Mucosa of descending colon (tissue), 3 donors: ENCODE data around the gene TBX1. TPM values are rescaled to one million over a fixed set of nuclear protein-coding genes. Genes with fewer than 3 reads are reported as not detected.
A peak's percentile ranks its signal among the peaks of the same experiment; 100 is the strongest.

Experiments used
- ATAC-seq: fragments of 200-7000 bp; cut with Tn5 transposase; one replicate; pipeline ENCODE4 v1.9.1; 2020; ENCODE audit warnings: mild to moderate bottlenecking, moderate library complexity
- DNase-seq, 3 donors: peaks; one replicate each; pipeline ENCODE4 v3.0.0-alpha.2; 2020
- H3K36me3 ChIP-seq: fragments of 200-600 bp; one replicate; pipeline ENCODE4 v1.8.0; 2021; ENCODE audit warnings: low read depth, mild to moderate bottlenecking
- H3K4me1 ChIP-seq: fragments of 200-600 bp; one replicate; pipeline ENCODE4 v1.8.0; 2021; ENCODE audit warnings: low read depth, mild to moderate bottlenecking
- H3K4me3 ChIP-seq: fragments of 200-600 bp; one replicate; pipeline ENCODE4 v1.8.0; 2021; ENCODE audit warnings: mild to moderate bottlenecking
- H3K9me3 ChIP-seq: fragments of 200-600 bp; one replicate; pipeline ENCODE4 v1.8.0; 2021; ENCODE audit warnings: mild to moderate bottlenecking
- CTCF ChIP-seq: fragments of 200-600 bp; IDR thresholded peaks from one replicate; pipeline ENCODE4 v1.8.0; 2022; ENCODE audit warnings: antibody characterized with exemption, mild to moderate bottlenecking
- intact Hi-C, 2 donors: fragments of 100-400 bp; cut with DNase I in 1 of 2; cut with micrococcal nuclease in 1 of 2; formaldehyde crosslinking; loops; one replicate each; pipeline versions ENCODE4 v1.11.0 to v1.11.1; 2022; cut with DNase I, micrococcal nuclease
- long read RNA-seq, 2 donors: library from polyadenylated mRNA; unstranded; transcript quantifications; one replicate each; pipeline ENCODE4 v2.0.0, GENCODE V29; 2019 to 2021
- total RNA-seq, 3 donors: library from RNA; stranded (reverse); fragmentation: NEBNext Ultra II Directional in 2 of 3; extraction: Animal tissue kit (Norgen Biotek cat#: 25700) in 2 of 3; gene quantifications; one replicate each; pipeline versions ENCODE4 v1.2.1 to v1.2.4, GENCODE V29; 2021 to 2023
- donor health status: DM: no; HTN: no; CAD: no; lungs with moderate emphysema.
- donor health status: DM: no; HTN: no; CAD: no.
- donor health status: DM: no; HTN: yes; CAD: no.

TBX1 gene
- 1 to 10 TPM in 2 of 3 donors, under 1 TPM in 1; 0.90 to 4.1 (median 2.9) TPM for total RNA-seq
- long read RNA-seq, donor 1, partial matches to known transcripts: 1 of 3 reads
- long read RNA-seq, donor 1, other reads (novel, unspliced or antisense): 1 of 3 reads
- long read RNA-seq, donor 2, partial matches to known transcripts: 0 of 1 reads
- long read RNA-seq, donor 2, other reads (novel, unspliced or antisense): 1 of 1 reads

DNA sequence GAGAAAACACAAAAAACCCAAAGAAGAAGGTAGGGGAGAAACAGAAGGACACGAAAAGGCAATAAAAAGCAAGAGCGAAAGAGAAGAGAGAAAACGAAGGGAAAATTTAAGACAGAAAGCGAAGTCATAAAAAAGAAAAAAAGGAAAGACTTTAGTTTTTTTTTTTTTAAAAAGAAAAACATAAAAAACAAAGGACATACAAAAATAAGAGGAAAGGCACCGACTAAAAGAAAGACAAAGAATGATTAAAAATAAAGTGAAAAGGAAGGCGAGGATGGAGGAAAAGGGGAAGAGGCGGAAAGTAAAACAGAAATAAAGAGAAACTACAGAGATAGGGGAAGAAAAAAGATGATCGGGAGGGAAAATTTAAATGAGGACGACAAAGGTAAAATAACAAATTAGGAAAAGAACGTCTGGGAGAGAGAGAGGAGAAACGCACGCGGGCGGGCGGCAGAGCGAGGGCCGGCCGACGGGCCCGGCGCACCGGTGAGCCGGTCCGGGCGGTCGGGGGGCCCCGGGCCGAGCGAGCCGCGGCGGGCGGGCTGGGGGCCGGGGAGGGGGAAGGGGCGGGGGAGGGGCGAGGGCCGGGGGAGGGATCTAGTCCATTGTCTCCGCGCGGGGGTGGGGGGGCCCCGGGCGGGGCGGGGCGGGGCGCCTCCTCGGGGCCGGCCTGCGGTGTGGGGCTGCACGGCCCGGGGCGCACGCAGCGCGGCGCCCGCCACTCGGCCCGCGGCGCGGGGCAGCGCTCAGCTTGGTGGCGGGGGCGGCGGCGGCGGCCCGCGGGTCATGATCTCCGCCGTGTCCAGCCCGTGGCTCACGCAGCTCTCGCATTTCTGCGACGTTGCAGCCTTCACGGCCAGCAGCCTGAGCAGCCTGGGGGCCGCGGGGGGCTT lies at the start of gene TBX1:
TSS of gene TBX1 (plus strand) at position 721 of the 893 bp plus-strand sequence. CDS start at position 787, 66 bp downstream.
- ATAC-seq: no peak
- intact Hi-C loops: no loop called here
- no peak for TF ChIP-seq CTCF
- Histone ChIP-seq H3K4me1 (peaks cover 9% of the 10 kb centered on the region), H3K36me3 (no peaks in the 10 kb centered on the region), H3K9me3 (no peaks in the 10 kb centered on the region), H3K4me3 (no peak within 1 kb of the TSS)
- DNase-seq: no peak

DNA sequence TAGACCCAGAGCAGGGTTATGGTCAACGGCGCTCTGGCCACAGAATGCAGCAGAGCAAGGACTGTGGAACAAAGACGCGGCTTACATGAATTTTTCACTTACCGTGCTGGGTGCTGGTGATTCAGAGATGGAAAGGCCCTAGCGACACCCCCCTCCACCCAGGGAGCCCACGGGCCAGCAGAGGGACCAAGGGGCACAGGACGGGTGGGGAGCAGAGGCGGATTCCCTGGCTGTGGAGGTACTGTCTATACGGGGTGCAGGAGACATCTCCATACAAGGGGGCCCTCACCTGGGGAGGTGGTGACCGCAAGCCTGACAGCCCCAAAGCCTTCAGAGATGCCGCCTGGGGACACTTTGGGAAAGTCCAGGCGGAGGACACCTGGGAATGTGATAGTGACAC lies 47.3 kb upstream of the TBX1 start:
- Histone ChIP-seq H3K4me3 (no peak overlapping the region), H3K9me3 (no peaks in the 10 kb centered on the region), H3K36me3 (no peaks in the 10 kb centered on the region), H3K4me1 (peaks cover 4% of the 10 kb centered on the region)
- no peak for ATAC-seq
- TF ChIP-seq CTCF: no peak
- intact Hi-C loops: no loop called here
- DNase-seq: peak in 1 of 3 donors; percentile 34

- peak in 1 of 3 donors; percentile 47 for DNase-seq
- intact Hi-C loops: no loop called here
- Histone ChIP-seq H3K4me1 (peaks cover 9% of the 10 kb centered on the region), H3K36me3 (no peaks in the 10 kb centered on the region), H3K9me3 (no peaks in the 10 kb centered on the region), H3K4me3 (no peak overlapping the region)
- no peak for ATAC-seq
- TF ChIP-seq CTCF: no peak
Measured at GRCh38 chr22:19713650-19714311, 46.8 kb upstream of the TBX1 start.

GRCh38 chr22:19714312-19715187 lies 46.0 kb upstream of the TBX1 start, which contains the start of gene SEPTIN5:
SEPTIN5 (plus strand) TSS chr22:19714503; CDS start chr22:19714589, 86 bp downstream.
- H3K4me1 ChIP-seq: peaks cover 10% of the 10 kb centered on the region
- intact Hi-C loops: no loop called here
- no peak for TF ChIP-seq CTCF
- H3K36me3 ChIP-seq: no peaks in the 10 kb centered on the region
- DNase-seq: peak in 1 of 3 donors; percentile 50
- H3K9me3 ChIP-seq: no peaks in the 10 kb centered on the region
- no peak for ATAC-seq
- no peak within 1 kb of the TSS for H3K4me3 ChIP-seq
